ENCODE results near the gene TENM4. TPM values are rescaled to one million over a fixed set of nuclear protein-coding genes. Genes with fewer than 3 reads are reported as not detected.

The TENM4 gene
- total RNA-seq, 1 donor from 2014 or later: 43.2 TPM

DNA sequence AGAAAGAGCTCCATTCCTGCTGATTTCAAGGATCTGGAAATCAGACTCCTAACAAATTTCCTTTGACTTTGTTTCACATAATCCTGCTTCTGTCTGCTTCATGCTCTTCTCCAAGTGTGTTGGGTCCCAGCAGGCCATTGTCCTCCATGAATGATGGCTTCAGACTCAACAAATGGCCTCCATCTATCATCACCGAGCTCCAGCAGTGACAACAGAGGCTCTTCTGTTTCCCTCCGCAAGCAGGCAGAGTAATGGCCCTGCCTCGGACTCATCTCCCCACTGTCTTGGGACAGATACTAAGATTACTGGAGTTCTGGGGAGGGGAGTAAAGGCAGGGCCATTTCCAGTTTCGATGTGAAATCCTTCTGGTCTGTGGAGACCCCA lies 127.3 kb downstream of the TENM4 start:
- TF ChIP-seq, protein P1, sequence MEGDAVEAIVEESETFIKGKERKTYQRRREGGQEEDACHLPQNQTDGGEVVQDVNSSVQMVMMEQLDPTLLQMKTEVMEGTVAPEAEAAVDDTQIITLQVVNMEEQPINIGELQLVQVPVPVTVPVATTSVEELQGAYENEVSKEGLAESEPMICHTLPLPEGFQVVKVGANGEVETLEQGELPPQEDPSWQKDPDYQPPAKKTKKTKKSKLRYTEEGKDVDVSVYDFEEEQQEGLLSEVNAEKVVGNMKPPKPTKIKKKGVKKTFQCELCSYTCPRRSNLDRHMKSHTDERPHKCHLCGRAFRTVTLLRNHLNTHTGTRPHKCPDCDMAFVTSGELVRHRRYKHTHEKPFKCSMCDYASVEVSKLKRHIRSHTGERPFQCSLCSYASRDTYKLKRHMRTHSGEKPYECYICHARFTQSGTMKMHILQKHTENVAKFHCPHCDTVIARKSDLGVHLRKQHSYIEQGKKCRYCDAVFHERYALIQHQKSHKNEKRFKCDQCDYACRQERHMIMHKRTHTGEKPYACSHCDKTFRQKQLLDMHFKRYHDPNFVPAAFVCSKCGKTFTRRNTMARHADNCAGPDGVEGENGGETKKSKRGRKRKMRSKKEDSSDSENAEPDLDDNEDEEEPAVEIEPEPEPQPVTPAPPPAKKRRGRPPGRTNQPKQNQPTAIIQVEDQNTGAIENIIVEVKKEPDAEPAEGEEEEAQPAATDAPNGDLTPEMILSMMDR (conservative IDR thresholded peaks at IDR 0.05): no peak
- Mint-ChIP-seq H3K9me3 (no peaks in the 10 kb centered on the region), H3K4me1 (peaks cover 26% of the 10 kb centered on the region), H3K27me3 (ENCODE audit: low read depth) (no peaks in the 10 kb centered on the region), H3K4me3 (no peak overlapping the region), H3K36me3 (ENCODE audit: low read depth) (no peaks in the 10 kb centered on the region), H3K27ac (ENCODE audit: unreplicated experiment) (no peak overlapping the region)
- DNase-seq (ENCODE audit: low read depth, low spot score): no peak

DNA sequence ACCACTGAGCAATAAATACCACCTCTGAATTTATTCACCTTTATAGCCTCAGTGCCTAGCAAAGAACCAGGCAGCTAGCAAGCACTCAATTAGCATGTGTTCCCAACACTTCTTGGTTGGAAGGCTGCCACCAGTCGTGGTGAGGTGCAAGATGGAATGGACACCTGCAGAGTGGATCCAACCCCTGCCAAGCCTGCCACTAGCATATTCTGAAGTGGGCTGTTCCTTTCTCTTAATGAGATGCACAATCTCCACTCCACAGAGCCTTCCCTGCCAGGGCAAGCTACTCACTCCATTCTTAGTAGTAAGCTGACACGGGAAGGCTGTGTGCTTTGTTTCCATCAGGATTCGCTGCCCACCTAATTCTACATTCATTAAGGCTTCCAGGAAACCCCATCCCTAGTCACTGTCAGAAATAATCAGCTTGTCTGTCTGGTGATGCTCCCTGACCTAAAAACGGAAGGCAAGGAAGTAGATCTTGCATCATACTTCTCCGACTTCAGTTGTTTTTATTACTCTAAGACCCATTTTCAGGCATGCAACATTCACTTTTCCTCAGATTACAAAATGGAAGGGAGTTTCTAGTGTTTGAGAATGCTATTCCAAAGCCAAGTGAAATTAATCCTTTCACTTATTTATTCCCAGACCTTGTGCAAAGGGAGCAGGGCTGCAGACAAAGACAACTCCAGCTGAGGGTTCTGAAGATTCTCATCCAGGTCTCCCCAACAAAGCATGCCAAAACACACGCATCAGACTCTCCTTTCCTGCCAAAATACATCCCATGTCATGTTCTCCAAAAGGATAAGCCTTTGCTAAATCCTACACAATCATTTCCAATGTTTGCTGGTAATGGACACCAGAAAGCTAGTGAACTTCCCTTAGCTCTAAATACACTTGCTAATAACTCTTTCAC lies 128.0 kb downstream of the TENM4 start:
- Mint-ChIP-seq H3K9me3 (no peaks in the 10 kb centered on the region), H3K27me3 (ENCODE audit: low read depth) (no peaks in the 10 kb centered on the region)

DNA sequence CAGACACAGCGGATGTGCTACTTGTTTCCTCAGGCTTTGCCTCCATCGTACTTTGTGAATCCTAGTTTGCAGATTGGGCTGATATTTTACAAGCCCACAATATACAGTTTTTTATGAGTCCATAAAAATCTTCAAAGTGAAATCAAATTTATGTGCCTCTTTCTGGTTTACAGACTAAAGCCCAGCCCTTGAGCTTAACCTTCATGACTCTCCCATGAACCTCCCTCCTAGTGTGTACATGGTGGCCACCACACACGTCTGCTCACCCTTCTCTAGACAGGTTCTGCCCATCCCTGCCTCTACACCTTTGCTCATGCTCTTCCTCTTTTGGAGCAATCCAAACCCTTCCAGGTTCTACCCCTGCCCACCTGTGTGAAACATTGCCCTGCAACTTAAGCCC lies 129.4 kb downstream of the TENM4 start:
- TF ChIP-seq, protein P1 (conservative IDR thresholded peaks at IDR 0.05): no peak
- DNase-seq (ENCODE audit: low read depth, low spot score): no peak
- no peaks in the 10 kb centered on the region for H3K9me3 Mint-ChIP-seq
- H3K36me3 Mint-ChIP-seq (ENCODE audit: low read depth): no peaks in the 10 kb centered on the region
- H3K27me3 Mint-ChIP-seq (ENCODE audit: low read depth): no peaks in the 10 kb centered on the region
- H3K4me3 Mint-ChIP-seq: no peak overlapping the region
- H3K27ac Mint-ChIP-seq (ENCODE audit: unreplicated experiment): no peak overlapping the region
- H3K4me1 Mint-ChIP-seq: peaks cover 19% of the 10 kb centered on the region

More for the DNA sequence above, 128.0 kb downstream of the TENM4 start:
- H3K27ac Mint-ChIP-seq (ENCODE audit: unreplicated experiment): no peak overlapping the region
- TF ChIP-seq, protein P1 (conservative IDR thresholded peaks at IDR 0.05): no peak
- no peak overlapping the region for H3K4me3 Mint-ChIP-seq
- H3K36me3 Mint-ChIP-seq (ENCODE audit: low read depth): no peaks in the 10 kb centered on the region
- H3K4me1 Mint-ChIP-seq: peaks cover 26% of the 10 kb centered on the region
- DNase-seq (ENCODE audit: low read depth, low spot score): no peak

DNA sequence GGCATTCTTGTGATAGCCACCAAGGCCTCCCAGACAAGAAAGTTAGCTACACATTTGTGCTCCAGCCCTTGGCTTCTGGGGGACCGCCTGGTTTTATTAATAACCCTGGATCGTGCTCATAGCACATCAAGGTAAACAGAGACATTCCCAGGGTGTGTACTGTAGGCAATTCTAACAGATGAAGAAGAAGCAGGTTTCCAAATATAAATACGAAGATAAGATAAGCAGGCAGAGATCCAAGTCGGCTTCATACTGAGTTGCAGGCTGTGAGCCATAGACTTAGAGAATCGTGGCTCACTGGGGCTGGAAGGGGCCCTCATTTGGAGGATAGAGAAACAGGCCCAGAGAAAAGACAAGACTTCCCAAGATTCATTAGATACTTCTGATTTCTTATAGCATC lies 131.4 kb downstream of the TENM4 start:
- H3K27me3 Mint-ChIP-seq (ENCODE audit: low read depth): no peaks in the 10 kb centered on the region
- H3K36me3 Mint-ChIP-seq (ENCODE audit: low read depth): peaks cover 2% of the 10 kb centered on the region
- no peak overlapping the region for H3K27ac Mint-ChIP-seq (ENCODE audit: unreplicated experiment)
- no peaks in the 10 kb centered on the region for H3K9me3 Mint-ChIP-seq
- DNase-seq (ENCODE audit: low read depth, low spot score): no peak
- H3K4me3 Mint-ChIP-seq: no peak overlapping the region
- H3K4me1 Mint-ChIP-seq: peaks cover 12% of the 10 kb centered on the region
- TF ChIP-seq, protein P1 (conservative IDR thresholded peaks at IDR 0.05): no peak

DNA sequence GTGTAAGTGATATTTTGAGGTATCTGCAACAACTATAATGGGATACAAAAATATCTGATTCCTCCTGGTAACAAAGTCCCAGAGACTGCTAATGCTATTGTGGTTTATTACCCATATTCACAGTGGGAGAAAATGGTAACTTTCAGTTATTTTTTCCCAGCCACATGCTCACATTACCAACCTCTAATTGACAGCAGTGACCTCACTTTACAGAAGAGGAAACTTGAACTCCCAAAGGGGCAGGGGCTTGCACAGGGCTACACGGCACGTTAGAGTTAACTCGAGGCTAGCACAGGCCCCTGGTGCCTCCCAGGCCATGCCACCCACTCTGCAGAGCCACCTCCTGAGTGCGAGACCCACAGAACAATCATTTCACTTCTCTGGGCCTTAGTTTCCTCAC lies 132.4 kb downstream of the TENM4 start:
- H3K9me3 Mint-ChIP-seq: no peaks in the 10 kb centered on the region
- no peak for DNase-seq (ENCODE audit: low read depth, low spot score)
- no peak overlapping the region for H3K4me3 Mint-ChIP-seq
- TF ChIP-seq, protein P1 (conservative IDR thresholded peaks at IDR 0.05): no peak
- H3K27me3 Mint-ChIP-seq (ENCODE audit: low read depth): no peaks in the 10 kb centered on the region
- H3K36me3 Mint-ChIP-seq (ENCODE audit: low read depth): peaks cover 2% of the 10 kb centered on the region
- peaks cover 7% of the 10 kb centered on the region for H3K4me1 Mint-ChIP-seq
- H3K27ac Mint-ChIP-seq (ENCODE audit: unreplicated experiment): no peak overlapping the region
